ENCODE data around the gene AIDA.
"Not testable (repeated sequence)": the region's sequence is repeated elsewhere in the genome, so short reads cannot be mapped to it uniquely, and the experiment has no call there.

Gene AIDA

GRCh38 chr1:222713091-222713961 is 1.0 kb upstream of the AIDA start:
- peak; percentile 88 for DNase-seq (ENCODE audit: low read depth)

DNA sequence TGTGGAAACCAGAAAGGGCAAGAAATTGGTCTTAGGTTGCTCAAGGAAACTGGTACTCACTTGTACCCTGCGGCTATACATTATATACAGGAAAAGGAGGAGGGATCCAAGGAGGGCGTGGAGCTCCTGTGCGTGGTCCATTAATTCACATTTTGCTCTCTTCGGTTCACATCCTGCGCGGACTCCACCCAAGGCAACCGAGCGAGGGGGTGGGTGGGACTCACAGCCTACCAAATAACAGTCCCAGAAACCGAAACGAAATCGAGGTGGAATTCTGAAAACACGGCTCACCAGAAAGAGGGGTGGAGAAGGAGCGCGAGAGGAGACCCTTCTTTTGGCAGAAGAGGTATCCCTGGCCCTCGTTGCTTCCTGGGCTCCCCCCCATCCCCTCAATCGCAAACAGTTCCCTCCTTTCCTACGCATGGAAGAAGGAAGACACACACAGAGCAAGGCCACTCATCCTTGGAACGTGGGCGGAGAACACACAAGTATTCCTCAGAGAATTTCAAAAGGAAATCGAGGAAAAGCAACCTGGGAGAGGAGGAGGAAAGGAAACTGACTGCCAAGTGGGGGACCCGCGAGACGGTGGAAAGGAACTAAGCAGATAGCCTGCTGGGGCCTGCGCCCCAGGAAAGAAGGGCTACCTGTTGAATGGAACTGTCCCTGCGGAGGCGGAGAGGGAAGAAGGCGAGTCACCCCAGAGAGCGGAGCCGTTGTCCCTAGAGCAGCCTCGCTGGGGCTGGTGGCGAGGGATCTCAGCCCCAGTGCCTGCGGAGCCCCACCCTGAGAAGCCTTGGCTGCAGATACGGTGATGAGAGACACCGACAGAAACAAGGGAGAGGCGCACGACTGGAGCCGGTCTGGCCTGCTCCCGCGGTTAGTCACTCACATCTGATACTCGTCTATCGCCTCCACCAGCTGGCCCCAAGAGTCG is 705 bp downstream of the AIDA start:
- peak; percentile 34 for DNase-seq (ENCODE audit: low read depth)

- no peak for DNase-seq (ENCODE audit: low read depth)
Measured at GRCh38 chr1:222709700-222710153, 2.6 kb downstream of the AIDA start.

- DNase-seq (ENCODE audit: low read depth): no peak
Measured at GRCh38 chr1:222706815-222707214, 5.5 kb downstream of the AIDA start.

- DNase-seq (ENCODE audit: low read depth): no peak
Measured at GRCh38 chr1:222704260-222704659, 8.0 kb downstream of the AIDA start.

- DNase-seq (ENCODE audit: low read depth): no peak
Measured at GRCh38 chr1:222702210-222702609, 10.1 kb downstream of the AIDA start.

DNA sequence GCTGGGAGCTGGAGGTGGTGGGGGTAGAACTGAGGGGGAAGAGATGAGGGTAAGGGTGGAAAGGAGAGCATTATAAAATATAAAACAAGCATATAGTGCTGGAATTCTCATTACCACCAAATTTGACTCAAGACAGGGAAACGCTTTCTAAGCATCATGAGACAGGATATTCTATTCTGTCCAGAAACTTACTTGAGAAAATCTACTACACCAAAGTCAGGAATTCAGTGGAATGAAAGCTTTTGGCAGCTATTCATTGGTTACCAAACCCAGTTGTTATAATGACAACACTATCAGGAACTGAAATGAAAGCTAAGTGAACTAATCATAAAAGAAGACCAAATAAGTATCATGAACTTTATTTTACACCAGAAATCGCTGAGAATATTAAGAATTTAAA is 14.5 kb downstream of the AIDA start:
- DNase-seq (ENCODE audit: low read depth): no peak

- DNase-seq (ENCODE audit: low read depth): no peak
Measured at GRCh38 chr1:222697203-222697602, 15.1 kb downstream of the AIDA start.

DNA sequence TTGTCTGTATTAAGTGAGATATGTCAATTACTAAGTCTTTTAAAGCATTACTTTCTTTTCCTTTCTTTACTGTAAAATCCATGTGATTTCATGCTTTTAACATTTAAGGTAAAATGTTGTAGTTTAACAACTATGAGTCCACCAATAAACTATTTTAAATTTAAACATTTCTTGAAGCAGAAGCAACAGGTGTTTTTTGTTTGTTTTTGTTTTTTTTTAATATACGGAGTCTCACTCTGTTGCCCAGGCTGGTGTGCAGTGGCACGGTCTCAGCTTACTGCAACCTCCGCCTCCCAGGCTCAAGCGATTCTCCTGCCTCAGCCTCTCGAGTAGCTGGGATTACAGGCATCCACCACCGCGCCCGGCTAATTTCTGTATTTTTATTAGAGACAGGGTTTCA is 15.6 kb downstream of the AIDA start:
- no peak for DNase-seq (ENCODE audit: low read depth)

DNA sequence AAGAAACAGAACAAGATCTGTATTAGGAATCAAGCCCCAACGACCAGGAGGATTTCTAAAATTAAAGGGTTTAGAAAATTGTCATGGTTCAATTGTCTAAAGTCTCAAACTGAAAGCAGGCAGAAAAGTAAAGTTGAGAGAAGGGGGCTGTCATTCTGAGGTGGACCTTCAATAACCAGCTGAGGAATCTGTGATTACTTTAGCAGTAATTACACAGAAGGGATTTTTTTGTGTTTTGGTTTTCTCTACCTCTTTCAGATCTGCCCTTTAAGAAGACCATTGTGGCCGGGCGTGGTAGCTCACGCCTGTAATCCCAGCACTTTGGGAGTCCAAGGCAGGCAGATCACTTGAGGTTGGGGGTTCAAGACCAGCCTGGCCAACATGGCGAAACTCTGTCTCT is 17.4 kb downstream of the AIDA start:
- DNase-seq (ENCODE audit: low read depth): no peak

GRCh38 chr1:222691016-222691415 is 21.3 kb downstream of the AIDA start:
- no peak for DNase-seq (ENCODE audit: low read depth)

GRCh38 chr1:222680080-222680479 is 32.2 kb downstream of the AIDA start:
- DNase-seq (ENCODE audit: low read depth): no peak

GRCh38 chr1:222670110-222670509 is 42.2 kb downstream of the AIDA start:
- DNase-seq (ENCODE audit: low read depth): no peak

- not testable (repeated sequence) for DNase-seq (ENCODE audit: low read depth)
Measured at GRCh38 chr1:222669107-222669506, 43.2 kb downstream of the AIDA start.

- DNase-seq (ENCODE audit: low read depth): not testable (repeated sequence)
Measured at GRCh38 chr1:222668184-222668583, 44.1 kb downstream of the AIDA start.

- no peak for DNase-seq (ENCODE audit: low read depth)
Measured at GRCh38 chr1:222665964-222666363, 46.3 kb downstream of the AIDA start.

DNA sequence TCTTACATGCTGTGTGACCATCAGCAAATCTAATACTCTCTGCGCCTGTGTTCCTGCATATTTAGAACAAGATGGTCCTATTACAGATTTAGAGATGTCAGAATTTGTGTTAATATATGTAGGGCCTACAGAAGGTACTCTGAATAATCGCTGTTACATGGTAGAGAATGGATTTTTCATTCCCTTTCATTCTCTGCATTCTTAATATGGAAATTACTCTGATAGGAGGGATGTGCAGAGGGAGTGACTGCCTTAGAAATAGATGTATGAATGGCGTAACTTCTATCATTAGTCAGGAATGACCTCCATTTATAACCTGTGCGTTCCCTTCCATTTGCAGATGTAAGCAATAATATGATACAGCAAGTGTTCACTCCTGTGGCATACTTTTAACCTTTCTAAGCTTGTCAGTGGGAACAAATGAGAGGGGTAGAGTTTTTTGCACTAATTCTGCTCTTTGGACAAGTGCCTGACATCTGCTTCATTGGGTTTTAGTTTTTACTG is 48.8 kb downstream of the AIDA start:
- no peak for DNase-seq (ENCODE audit: low read depth)

DNA sequence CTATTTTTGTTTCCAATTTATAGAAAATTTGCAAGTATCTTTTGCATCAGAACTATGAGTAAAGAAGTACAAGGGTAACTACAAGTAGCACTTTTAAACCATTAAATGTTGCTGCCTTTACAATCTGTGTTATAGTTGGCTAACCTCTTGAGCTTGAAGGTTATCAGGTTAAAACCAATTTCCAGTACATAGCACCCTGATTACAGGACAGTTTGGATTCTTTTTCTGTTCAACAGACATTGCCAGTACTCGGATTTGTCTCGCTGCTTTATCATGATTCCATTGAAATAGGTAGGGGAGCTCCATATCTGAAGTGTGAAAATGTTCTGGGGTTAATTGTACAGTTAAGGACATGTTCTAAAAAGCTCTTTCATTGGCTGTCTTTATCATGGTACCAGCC is 54.4 kb downstream of the AIDA start:
- no peak for DNase-seq (ENCODE audit: low read depth)

- no peak for DNase-seq (ENCODE audit: low read depth)
Measured at GRCh38 chr1:222656391-222657155, 55.7 kb downstream of the AIDA start.

DNA sequence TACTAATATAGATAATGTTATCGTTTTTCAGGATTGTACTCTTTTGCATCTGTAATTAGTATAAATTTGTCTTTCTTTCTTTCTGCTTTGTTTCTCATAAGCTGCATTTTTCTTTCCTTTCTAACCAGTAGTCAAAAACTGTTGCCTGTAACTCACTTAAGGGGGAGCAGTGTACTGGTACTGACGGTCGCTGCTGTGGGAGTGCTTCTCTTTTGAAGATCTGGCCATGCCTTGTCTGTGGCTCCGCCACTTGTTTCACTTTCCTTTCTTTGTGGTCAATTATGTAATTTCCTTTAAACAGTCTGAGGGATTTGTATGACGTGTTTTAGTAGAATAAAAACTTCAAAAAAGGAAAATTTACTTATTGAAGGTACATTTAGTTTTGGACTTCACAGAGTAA is 57.4 kb downstream of the AIDA start:
- DNase-seq (ENCODE audit: low read depth): peak; percentile 45

- no peak for DNase-seq (ENCODE audit: low read depth)
Measured at GRCh38 chr1:222653178-222653827, 59.0 kb downstream of the AIDA start.

Data from stimulated activated CD8-positive, alpha-beta memory T cell treated with anti-CD3 and anti-CD28 coated beads, Interleukin-4, amount 100 ng/mL, for 24 hours (primary cell).